ENCODE results near the gene FAM162B. TPM values are rescaled to one million over a fixed set of nuclear protein-coding genes. Genes with fewer than 3 reads are reported as not detected.

The FAM162B gene
- total and polyA plus RNA-seq, 2 donors (not counting 1 experiment from before 2014, with no cell fraction given) = not detected

DNA sequence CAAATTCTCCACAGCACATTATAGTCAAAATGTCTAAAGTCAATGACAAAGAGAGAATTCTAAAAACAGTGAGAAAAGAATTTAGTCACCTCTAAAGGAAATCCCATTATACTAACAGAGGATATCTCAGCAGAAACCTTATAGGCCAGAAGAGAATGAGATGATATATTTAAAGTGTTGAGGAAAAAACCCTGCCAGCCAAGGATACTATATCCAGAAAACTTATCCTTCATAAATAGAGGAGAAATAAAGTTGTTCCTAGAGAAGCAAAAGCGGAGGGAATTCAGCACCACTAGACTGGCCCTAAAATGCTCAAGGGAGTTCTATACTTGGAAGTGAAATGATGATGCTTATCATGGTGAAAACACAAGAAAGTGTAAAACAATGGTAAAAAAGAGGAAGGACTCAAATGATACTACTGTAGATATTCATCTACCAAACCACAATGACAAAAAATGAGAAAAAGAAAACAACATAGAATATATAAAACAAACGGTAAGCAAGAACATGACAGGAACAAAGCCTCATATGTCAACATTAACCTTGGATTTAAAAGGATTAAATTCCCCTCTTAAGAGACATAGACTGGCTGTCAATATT, 46.6 kb upstream of the FAM162B start:
- intact Hi-C loops (cut with micrococcal nuclease) = no loop called here
- ChIA-PET CTCF (no interaction called here), POLR2A (no interaction called here)
- DNase-seq = no peak
- TF ChIP-seq, protein P1, sequence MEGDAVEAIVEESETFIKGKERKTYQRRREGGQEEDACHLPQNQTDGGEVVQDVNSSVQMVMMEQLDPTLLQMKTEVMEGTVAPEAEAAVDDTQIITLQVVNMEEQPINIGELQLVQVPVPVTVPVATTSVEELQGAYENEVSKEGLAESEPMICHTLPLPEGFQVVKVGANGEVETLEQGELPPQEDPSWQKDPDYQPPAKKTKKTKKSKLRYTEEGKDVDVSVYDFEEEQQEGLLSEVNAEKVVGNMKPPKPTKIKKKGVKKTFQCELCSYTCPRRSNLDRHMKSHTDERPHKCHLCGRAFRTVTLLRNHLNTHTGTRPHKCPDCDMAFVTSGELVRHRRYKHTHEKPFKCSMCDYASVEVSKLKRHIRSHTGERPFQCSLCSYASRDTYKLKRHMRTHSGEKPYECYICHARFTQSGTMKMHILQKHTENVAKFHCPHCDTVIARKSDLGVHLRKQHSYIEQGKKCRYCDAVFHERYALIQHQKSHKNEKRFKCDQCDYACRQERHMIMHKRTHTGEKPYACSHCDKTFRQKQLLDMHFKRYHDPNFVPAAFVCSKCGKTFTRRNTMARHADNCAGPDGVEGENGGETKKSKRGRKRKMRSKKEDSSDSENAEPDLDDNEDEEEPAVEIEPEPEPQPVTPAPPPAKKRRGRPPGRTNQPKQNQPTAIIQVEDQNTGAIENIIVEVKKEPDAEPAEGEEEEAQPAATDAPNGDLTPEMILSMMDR (IDR thresholded peaks at IDR 0.05) = no peak
- no peak for TF ChIP-seq EZH2 (IDR thresholded peaks at IDR 0.05; ENCODE audit: borderline replicate concordance, insufficient read depth, low read depth, low read length, poor library complexity, severe bottlenecking)
- peaks cover 7% of the 10 kb centered on the region for H3K9me3 Mint-ChIP-seq (ENCODE audit: insufficient read depth)
- WGBS (ENCODE audit: insufficient coverage) = no CpG with 5 or more reads among the region's 2 CpGs
- Histone ChIP-seq H3K79me2 (ENCODE audit: control insufficient read depth, insufficient read depth, low read length) (no peaks in the 10 kb centered on the region), H3K4me3 (ENCODE audit: control extremely low read depth in 1 of 5, extremely low read depth in 1 of 5, insufficient read depth in 1 of 5, low read depth in 2 of 5, low read length in 4 of 5) (no peak overlapping the region), H3K9ac (ENCODE audit: low read length) (no peak overlapping the region), H3K27ac (ENCODE audit: low read length in 2 of 2) (no peak overlapping the region), H3K9me3 (ENCODE audit: control extremely low read depth in 1 of 3, control insufficient read depth in 2 of 3, insufficient read depth in 1 of 3, low read length in 2 of 3) (peaks cover 0 to 4% (median 0%) of the 10 kb centered on the region in 3 donors), H3K4me2 (replicated peaks; ENCODE audit: low read depth, low read length, poor library complexity, severe bottlenecking) (no peak overlapping the region), H3K36me3 (replicated peaks in 1 of 2; ENCODE audit: control extremely low read depth in 1 of 2, control insufficient read depth in 1 of 2, extremely low read depth in 1 of 2, insufficient read depth in 2 of 2, low read length in 1 of 2) (no peaks in the 10 kb centered on the region), H3K4me1 (ENCODE audit: control insufficient read depth in 2 of 2, insufficient read depth in 2 of 2, low read length in 2 of 2) (no peaks in the 10 kb centered on the region), H3K27me3 (replicated peaks in 1 of 4; ENCODE audit: control extremely low read depth in 1 of 4, control insufficient read depth in 3 of 4, insufficient read depth in 4 of 4, low read length in 3 of 4) (peaks cover 0 to 3% (median 0%) of the 10 kb centered on the region in 4 experiments), H4K20me1 (ENCODE audit: control insufficient read depth, insufficient read depth, low read length, poor library complexity, severe bottlenecking) (no peaks in the 10 kb centered on the region), H2AFZ (ENCODE audit: insufficient read depth, low read depth, low read length, poor library complexity, severe bottlenecking) (no peak overlapping the region)
- no peak overlapping the region for H3K27ac Mint-ChIP-seq
- ATAC-seq (ENCODE audit: low read depth) = no peak
- H3K4me3 Mint-ChIP-seq = no peak overlapping the region
- no peaks in the 10 kb centered on the region for H3K4me1 Mint-ChIP-seq
- peaks cover 18% of the 10 kb centered on the region for H3K27me3 Mint-ChIP-seq

DNA sequence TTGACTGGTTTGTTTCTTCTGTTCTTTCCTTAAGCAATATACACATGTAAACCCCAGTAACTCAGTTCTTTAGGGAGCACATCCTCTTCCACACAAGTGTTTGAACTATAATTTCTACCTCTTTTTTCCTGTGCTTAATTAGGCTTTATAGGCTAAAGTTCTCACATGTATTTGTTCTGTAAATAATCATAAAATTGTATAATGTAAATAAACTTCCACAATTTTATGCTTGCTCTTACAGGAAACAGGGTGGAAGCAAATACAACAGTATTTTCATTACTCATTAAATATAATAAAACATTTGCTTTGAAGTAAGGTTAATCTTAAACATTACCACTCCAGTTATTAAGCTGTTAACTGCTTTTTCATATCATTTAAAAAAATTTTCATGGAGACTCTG, 36.5 kb upstream of the FAM162B start:
- intact Hi-C loops (cut with micrococcal nuclease) = no loop called here
- H3K4me1 ChIP-seq (ENCODE audit: control insufficient read depth in 2 of 2, insufficient read depth in 2 of 2, low read length in 2 of 2) = no peaks in the 10 kb centered on the region
- no peak overlapping the region for H3K4me2 ChIP-seq (replicated peaks; ENCODE audit: low read depth, low read length, poor library complexity, severe bottlenecking)
- ChIA-PET POLR2A (no interaction called here), CTCF (no interaction called here)
- H2AFZ ChIP-seq (ENCODE audit: insufficient read depth, low read depth, low read length, poor library complexity, severe bottlenecking) = no peak overlapping the region
- H3K27me3 Mint-ChIP-seq = peaks cover 28% of the 10 kb centered on the region
- no peak overlapping the region for H3K27ac ChIP-seq (ENCODE audit: low read length in 2 of 2)
- H3K9me3 Mint-ChIP-seq (ENCODE audit: insufficient read depth) = no peaks in the 10 kb centered on the region
- H3K4me3 ChIP-seq (ENCODE audit: control extremely low read depth in 1 of 5, extremely low read depth in 1 of 5, insufficient read depth in 1 of 5, low read depth in 2 of 5, low read length in 4 of 5) = no peak overlapping the region
- no peaks in the 10 kb centered on the region for H4K20me1 ChIP-seq (ENCODE audit: control insufficient read depth, insufficient read depth, low read length, poor library complexity, severe bottlenecking)
- no peaks in the 10 kb centered on the region for H3K4me1 Mint-ChIP-seq
- H3K9ac ChIP-seq (ENCODE audit: low read length) = no peak overlapping the region
- H3K27ac Mint-ChIP-seq = no peak overlapping the region
- DNase-seq = no peak
- no peaks in the 10 kb centered on the region for H3K9me3 ChIP-seq (ENCODE audit: control extremely low read depth in 1 of 3, control insufficient read depth in 2 of 3, insufficient read depth in 1 of 3, low read length in 2 of 3)
- no peaks in the 10 kb centered on the region for H3K27me3 ChIP-seq (replicated peaks in 1 of 4; ENCODE audit: control extremely low read depth in 1 of 4, control insufficient read depth in 3 of 4, insufficient read depth in 4 of 4, low read length in 3 of 4)
- no peaks in the 10 kb centered on the region for H3K36me3 ChIP-seq (replicated peaks in 1 of 2; ENCODE audit: control extremely low read depth in 1 of 2, control insufficient read depth in 1 of 2, extremely low read depth in 1 of 2, insufficient read depth in 2 of 2, low read length in 1 of 2)
- H3K4me3 Mint-ChIP-seq = no peak overlapping the region
- TF ChIP-seq, protein P1 (IDR thresholded peaks at IDR 0.05) = no peak
- TF ChIP-seq EZH2 (IDR thresholded peaks at IDR 0.05; ENCODE audit: borderline replicate concordance, insufficient read depth, low read depth, low read length, poor library complexity, severe bottlenecking) = no peak
- no peaks in the 10 kb centered on the region for H3K79me2 ChIP-seq (ENCODE audit: control insufficient read depth, insufficient read depth, low read length)
- ATAC-seq (ENCODE audit: low read depth) = no peak
